Fibroblast of lung (primary cell): ENCODE data around the gene ABCC9.

Experiments used
- CTCF ChIP-seq, 2 donors: IDR thresholded peaks in 1 of 2; conservative IDR thresholded peaks in 1 of 2; 1 replicate in 1 of 2; 2 replicates in 1 of 2; pipeline ENCODE4 v1.5.1; 2011 to 2012; ENCODE audit warnings: low read length in 2 of 2, control low read depth in 1 of 2, inconsistent platforms in 1 of 2, low read depth in 1 of 2, mild to moderate bottlenecking in 1 of 2
- EZH2 ChIP-seq: IDR thresholded peaks from 2 replicates; pipeline ENCODE4 v1.5.1; 2012; ENCODE audit warnings: low read length, control low read depth, mild to moderate bottlenecking; ENCODE audit errors: missing control alignments

- TF ChIP-seq CTCF (conservative IDR thresholded peaks at IDR 0.05 in 1 of 2, IDR thresholded peaks at IDR 0.05 in 1 of 2; ENCODE audit: low read depth in 1 of 2, low read length in 2 of 2) (no peak), EZH2 (no peak)
Measured at GRCh38 chr12:21988619-21989018, 47.4 kb upstream of the ABCC9 start.
